GM12878 (cell line): ENCODE measurements around the gene RFX7. TPM values are rescaled to one million over a fixed set of nuclear protein-coding genes. Genes with fewer than 3 reads are reported as not detected.
A peak's percentile ranks its signal among the peaks of the same experiment; 100 is the strongest.

ENCODE experiments used
- CREB1 ChIP-seq: IDR thresholded peaks from 2 replicates; pipeline ENCODE4 v1.6.1; 2012; ENCODE audit warnings: low read depth, mild to moderate bottlenecking, inconsistent platforms
- CREM ChIP-seq: IDR thresholded peaks from 2 replicates; pipeline ENCODE4 v1.6.1; 2014; ENCODE audit warnings: antibody characterized with exemption, low read depth
- E4F1 ChIP-seq: fragments of 450-650 bp; IDR thresholded peaks from 2 replicates; pipeline ENCODE4 v1.6.1; 2018; ENCODE audit warnings: borderline replicate concordance, mild to moderate bottlenecking; ENCODE audit not compliant: partially characterized antibody
- EGR1 ChIP-seq, 2 experiments: IDR thresholded peaks; 1 replicate in 1 of 2; 2 replicates in 1 of 2; pipeline ENCODE4 v1.6.1; 2011 to 2012; ENCODE audit warnings: low read depth in 2 of 2, low read length in 2 of 2, borderline replicate concordance in 1 of 2, mild to moderate bottlenecking in 1 of 2, moderate library complexity in 1 of 2
- ETV6 ChIP-seq, 2 experiments: fragments of 450-650 bp in 1 of 2; IDR thresholded peaks in 1 of 2; conservative IDR thresholded peaks in 1 of 2; 2 replicates each; pipeline ENCODE4 v1.6.1; 2014; ENCODE audit warnings: antibody characterized with exemption in 1 of 2, borderline replicate concordance in 1 of 2, low read depth in 1 of 2, mild to moderate bottlenecking in 1 of 2, moderate library complexity in 1 of 2
- FOXM1 ChIP-seq: IDR thresholded peaks from 2 replicates; pipeline ENCODE4 v1.6.1; 2012; ENCODE audit warnings: low read depth, mild to moderate bottlenecking, inconsistent platforms, low read length, moderate library complexity
- HDGF ChIP-seq: fragments of 450-650 bp; IDR thresholded peaks from 2 replicates; pipeline ENCODE4 v1.6.1; 2016; ENCODE audit warnings: antibody characterized with exemption
- IRF3 ChIP-seq: fragments of 450-650 bp; IDR thresholded peaks from 2 replicates; pipeline ENCODE4 v1.6.1; 2014; ENCODE audit warnings: mild to moderate bottlenecking
- JUNB ChIP-seq: IDR thresholded peaks from 2 replicates; pipeline ENCODE4 v1.6.1; 2016; ENCODE audit warnings: antibody characterized with exemption, mild to moderate bottlenecking
- MEF2A ChIP-seq: IDR thresholded peaks from 2 replicates; pipeline ENCODE4 v1.6.1; 2011; ENCODE audit warnings: low read depth, mild to moderate bottlenecking, low read length, moderate library complexity; ENCODE audit not compliant: insufficient read depth
- MEF2B ChIP-seq: fragments of 450-650 bp; IDR thresholded peaks from 2 replicates; pipeline ENCODE4 v1.6.1; 2018; ENCODE audit warnings: mild to moderate bottlenecking, moderate library complexity; ENCODE audit not compliant: partially characterized antibody, poor library complexity, severe bottlenecking
- MXI1 ChIP-seq: fragments of 150-350 bp; IDR thresholded peaks from 2 replicates; pipeline ENCODE4 v1.6.1; 2011; ENCODE audit warnings: low read depth, mild to moderate bottlenecking, inconsistent platforms, low read length, improper control_type of control experiment
- NBN ChIP-seq: fragments of 450-650 bp; IDR thresholded peaks from 2 replicates; pipeline ENCODE4 v1.6.1; 2016
- NFYB ChIP-seq: IDR thresholded peaks from 2 replicates; pipeline ENCODE4 v1.6.1; 2011; ENCODE audit warnings: low read depth, mild to moderate bottlenecking, low read length, improper control_type of control experiment, moderate library complexity; ENCODE audit not compliant: insufficient read depth
- PBX3 ChIP-seq: IDR thresholded peaks from 2 replicates; pipeline ENCODE4 v1.6.1; 2011; ENCODE audit warnings: mild to moderate bottlenecking, low read depth, low read length, moderate library complexity; ENCODE audit not compliant: insufficient replicate concordance
- POLR2AphosphoS2 ChIP-seq: IDR thresholded peaks from 2 replicates; pipeline ENCODE4 v1.6.1; 2011; ENCODE audit warnings: low read depth, mild to moderate bottlenecking, low read length, improper control_type of control experiment, moderate library complexity
- RAD51 ChIP-seq: fragments of 450-650 bp; IDR thresholded peaks from 2 replicates; pipeline ENCODE4 v1.6.1; 2016; ENCODE audit warnings: moderate library complexity, mild to moderate bottlenecking, inconsistent platforms
- SMC3 ChIP-seq: IDR thresholded peaks from 2 replicates; pipeline ENCODE4 v1.6.1; 2011; ENCODE audit warnings: low read length, improper control_type of control experiment, borderline replicate concordance
- SREBF1 ChIP-seq: IDR thresholded peaks from 2 replicates; pipeline ENCODE4 v1.6.1; 2012; ENCODE audit warnings: mild to moderate bottlenecking, low read length
- SREBF2 ChIP-seq: IDR thresholded peaks from 2 replicates; pipeline ENCODE4 v1.6.1; 2012; ENCODE audit warnings: mild to moderate bottlenecking, low read length
- SRF ChIP-seq, 2 experiments: IDR thresholded peaks; 2 replicates each; pipeline ENCODE4 v1.6.1; 2011; ENCODE audit warnings: low read depth in 2 of 2, low read length in 2 of 2, mild to moderate bottlenecking in 1 of 2, moderate library complexity in 1 of 2
- STAT1 ChIP-seq: fragments of 450-650 bp; conservative IDR thresholded peaks from 2 replicates; pipeline ENCODE4 v1.6.1; 2014; ENCODE audit warnings: antibody characterized with exemption, mild to moderate bottlenecking
- SUPT20H ChIP-seq: IDR thresholded peaks from 2 replicates; pipeline ENCODE4 v1.6.1; 2011; ENCODE audit warnings: low read depth, mild to moderate bottlenecking, low read length, moderate library complexity, borderline replicate concordance; ENCODE audit not compliant: control insufficient read depth
- TBL1XR1 ChIP-seq: IDR thresholded peaks from 2 replicates; pipeline ENCODE4 v1.6.1; 2012; ENCODE audit warnings: low read depth, low read length, improper control_type of control experiment
- ZNF622 ChIP-seq: fragments of 450-650 bp; IDR thresholded peaks from 2 replicates; pipeline ENCODE4 v1.6.1; 2017; ENCODE audit warnings: mild to moderate bottlenecking, inconsistent platforms
- ZZZ3 ChIP-seq: IDR thresholded peaks from 2 replicates; pipeline ENCODE4 v1.6.1; 2011; ENCODE audit warnings: low read depth; ENCODE audit not compliant: control insufficient read depth, insufficient read length
- polyA plus RNA-seq, 11 experiments: library from polyadenylated mRNA; depleted of rRNA in 4 of 11; unstranded in 6 of 11; stranded (reverse) in 5 of 11; fragments of >200 nt; fragmentation: Nextera tagmentation in 4 of 11; fragmentation: Illumina TruSeq in 1 of 11; extraction: Ambion mirVana in 4 of 11; extraction: Trizol in 1 of 11; gene quantifications; 1 replicate in 1 of 11; 2 replicates in 10 of 11; pipeline versions ENCODE4 v1.2.1 to v1.2.3, GENCODE V29; 2011 to 2016; ENCODE audit warnings: inconsistent platforms in 2 of 11, missing spikeins in 2 of 11, low read depth in 1 of 11
- total RNA-seq, 4 experiments: library from RNA; depleted of rRNA in 3 of 4; stranded (reverse); fragments of >200 nt in 3 of 4; fragmentation: Illumina TruSeq in 1 of 4; extraction: Trizol in 1 of 4; gene quantifications; 2 replicates each; pipeline versions ENCODE4 v1.2.1 to v1.2.3, GENCODE V29; 2013 to 2021

RFX7 gene
- total and polyA plus RNA-seq, 10 of the 15 experiments (the other 5 are each of a cell fraction or from before 2014, with no cell fraction given): 3.2 to 31.4 (median 10.7) TPM

GRCh38 chr15:56245871-56246814, 2.5 kb upstream of the RFX7 start (continued):
- TF ChIP-seq SREBF2: no peak
- no peak for TF ChIP-seq NFYB
- TF ChIP-seq FOXM1: peak; percentile 95
- TF ChIP-seq EGR1 (IDR thresholded peaks at IDR 0.05; ENCODE audit: borderline replicate concordance in 1 of 2, low read depth in 2 of 2, low read length in 2 of 2): no peak
- peak; percentile 61; the same call in 1 of the 2 replicates for TF ChIP-seq CREM
- TF ChIP-seq ZZZ3: no peak
- peak; percentile 82; the same call in 1 of the 2 replicates for TF ChIP-seq NBN
- no peak for TF ChIP-seq RAD51
- TF ChIP-seq SUPT20H: no peak
- TF ChIP-seq SRF (IDR thresholded peaks at IDR 0.05; ENCODE audit: low read depth in 2 of 2, low read length in 2 of 2): peak in 1 of 2 experiments; percentile 81; a peak in 2 of 4 replicates
- no peak for TF ChIP-seq SREBF1
- 0 out of 2 replicates have a peak, but pooled peaks have one; percentile 6 for TF ChIP-seq IRF3
- TF ChIP-seq POLR2AphosphoS2: peak; percentile 54; the same call in 1 of the 2 replicates
- TF ChIP-seq TBL1XR1: 0 out of 2 replicates have a peak, but pooled peaks have one; percentile 63
- TF ChIP-seq ETV6 (conservative IDR thresholded peaks at IDR 0.05 in 1 of 2, IDR thresholded peaks at IDR 0.05 in 1 of 2; ENCODE audit: borderline replicate concordance in 1 of 2, low read depth in 1 of 2): peak in 1 of 2 experiments; percentile 51; a peak in 1 of 4 replicates
- peak; percentile 33 for TF ChIP-seq PBX3
- peak; percentile 95 for TF ChIP-seq STAT1
- no peak for TF ChIP-seq ZNF622
- peak; percentile 69 for TF ChIP-seq CREB1
- TF ChIP-seq SMC3: peak; percentile 98
- peak; percentile 80 for TF ChIP-seq MEF2A
- no peak for TF ChIP-seq E4F1
- TF ChIP-seq MXI1: peak; percentile 48; the same call in 1 of the 2 replicates
- TF ChIP-seq HDGF: no peak
- TF ChIP-seq MEF2B: no peak
- peak; percentile 21; the same call in 1 of the 2 replicates for TF ChIP-seq JUNB
